Raji (cell line): ENCODE measurements around the gene NAV2.

ENCODE experiments used
- POLR2A ChIP-seq: IDR thresholded peaks from 2 replicates; pipeline ENCODE4 v1.6.1; 2011; ENCODE audit warnings: low read depth, low read length, control low read depth; ENCODE audit not compliant: insufficient read depth

Gene NAV2

GRCh38 chr11:19774329-19774728 is 61.7 kb downstream of the NAV2 start:
- no peak for TF ChIP-seq POLR2A

DNA sequence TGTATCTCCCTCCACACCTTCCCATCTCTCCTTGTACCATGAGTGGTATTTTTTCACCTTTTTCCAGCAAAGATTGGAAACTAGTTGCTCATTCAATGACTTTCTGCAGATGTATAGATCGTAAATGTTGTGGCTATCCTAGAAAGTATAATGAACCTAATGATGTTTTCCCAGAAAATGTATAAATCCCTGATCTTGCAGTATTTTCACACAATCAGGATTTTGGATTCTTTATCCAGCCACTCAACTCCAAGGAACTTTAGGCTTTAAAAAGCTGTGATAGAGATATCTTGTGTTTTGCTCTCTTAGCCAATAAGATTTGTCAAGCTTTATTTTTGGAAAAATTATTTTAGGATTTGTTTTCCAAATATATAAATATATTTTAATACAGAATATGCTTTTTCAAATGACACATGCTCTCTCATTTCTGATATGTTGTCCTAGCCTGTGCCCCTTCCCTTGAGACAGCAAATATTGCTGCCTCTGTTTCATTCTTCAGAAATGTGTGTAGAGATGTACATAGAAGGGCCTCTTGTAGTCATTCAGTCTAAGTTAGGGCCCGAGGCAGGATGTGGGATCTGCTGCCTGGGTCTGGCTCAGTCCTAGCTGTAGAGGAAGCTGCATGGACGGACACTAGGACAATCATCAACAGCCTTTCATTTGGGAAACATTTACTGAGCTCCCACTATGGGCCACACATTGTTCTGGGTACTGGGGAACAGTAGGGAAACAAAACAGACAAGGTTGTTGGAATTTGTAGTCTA is 62.4 kb downstream of the NAV2 start:
- no peak for TF ChIP-seq POLR2A

DNA sequence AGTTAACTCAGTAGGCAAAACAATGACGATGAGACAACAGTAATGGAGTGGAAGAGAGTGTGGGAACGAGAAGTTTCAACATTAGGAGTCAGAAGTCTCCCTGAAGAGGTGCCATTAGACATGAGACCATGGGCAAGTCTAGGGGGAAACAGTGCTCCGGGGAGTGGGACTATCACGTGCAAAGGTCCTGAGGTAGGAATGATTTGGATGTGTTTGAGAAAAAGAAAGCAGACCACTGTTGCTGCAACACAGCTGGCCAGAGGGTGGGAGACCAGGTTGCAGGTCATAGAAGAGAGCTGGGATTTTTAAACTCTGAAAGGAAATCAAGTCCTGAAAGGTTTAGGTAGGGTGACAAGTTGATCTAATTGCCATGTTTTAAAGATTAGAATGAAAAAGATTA is 63.0 kb downstream of the NAV2 start:
- no peak for TF ChIP-seq POLR2A

DNA sequence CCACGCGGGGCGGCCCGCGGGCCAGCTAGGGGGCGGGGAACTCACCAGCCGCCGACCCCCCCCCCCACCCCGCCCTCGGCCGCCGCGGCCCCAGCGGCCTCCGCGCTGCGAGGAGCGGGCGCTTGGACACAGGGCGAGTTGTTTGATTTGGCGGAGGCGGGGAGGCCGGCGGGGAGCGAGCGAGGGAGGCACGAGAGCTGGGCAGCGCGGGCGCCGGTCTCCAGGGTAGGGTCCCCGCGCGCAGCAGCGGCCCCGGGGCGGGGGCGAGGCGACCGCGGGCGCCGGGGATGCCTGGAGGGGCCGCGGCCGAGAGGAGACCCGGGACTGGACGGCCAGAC is 64.4 kb downstream of the NAV2 start:
- TF ChIP-seq POLR2A: no peak

DNA sequence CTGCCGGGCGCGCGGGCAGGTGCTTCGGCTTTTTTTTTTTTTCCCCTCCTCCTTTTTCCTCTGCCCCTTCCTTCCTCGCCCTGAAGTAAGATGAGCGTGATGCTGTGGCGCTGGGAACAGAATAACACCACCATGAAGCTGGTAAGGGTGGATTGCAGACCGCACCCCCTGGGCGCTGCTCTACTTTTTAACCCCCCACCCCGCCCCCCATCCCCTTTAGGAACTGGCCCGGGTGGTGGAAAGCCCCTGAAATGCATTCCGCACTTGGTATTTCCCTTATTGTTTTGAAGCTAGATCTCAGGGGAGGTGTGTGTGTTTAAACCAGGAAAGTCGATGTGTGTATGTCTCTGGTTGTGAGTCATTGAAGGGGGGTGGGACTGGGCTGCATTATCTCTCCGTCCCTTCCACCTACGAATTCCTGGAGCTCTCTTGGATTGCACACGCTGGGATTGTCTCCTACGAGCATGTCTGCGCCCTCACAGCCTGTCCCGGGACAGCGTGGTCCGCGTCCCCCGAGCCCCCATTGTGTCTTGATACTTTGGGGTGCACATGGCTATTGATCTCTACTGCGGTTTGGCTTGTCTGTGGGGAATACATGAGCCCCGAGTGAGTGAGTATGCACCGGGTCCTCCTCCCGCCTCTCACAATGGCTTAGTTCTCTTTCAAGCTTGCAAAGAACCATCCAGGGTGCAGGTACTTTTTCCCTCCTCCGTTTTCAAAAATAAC is 64.9 kb downstream of the NAV2 start:
- no peak for TF ChIP-seq POLR2A

DNA sequence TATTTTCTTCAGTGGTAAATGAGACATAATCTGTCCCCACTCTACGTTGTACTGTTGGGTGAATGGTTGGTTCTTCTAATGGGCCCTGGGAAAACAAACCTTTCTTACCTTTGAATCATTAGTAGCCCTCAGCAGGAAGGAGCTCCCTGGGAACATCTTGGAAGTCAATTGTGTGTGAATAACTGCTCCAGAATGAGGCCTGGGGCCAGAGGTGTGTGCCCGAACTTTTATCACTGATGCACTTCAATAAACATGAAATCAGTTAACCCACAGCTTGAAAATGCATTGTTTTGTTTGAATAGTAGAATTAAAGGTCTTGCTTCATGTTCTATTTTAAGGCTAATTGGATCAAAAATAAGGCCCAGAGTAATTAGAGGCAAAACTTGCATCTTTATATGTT is 67.1 kb downstream of the NAV2 start:
- TF ChIP-seq POLR2A: no peak

DNA sequence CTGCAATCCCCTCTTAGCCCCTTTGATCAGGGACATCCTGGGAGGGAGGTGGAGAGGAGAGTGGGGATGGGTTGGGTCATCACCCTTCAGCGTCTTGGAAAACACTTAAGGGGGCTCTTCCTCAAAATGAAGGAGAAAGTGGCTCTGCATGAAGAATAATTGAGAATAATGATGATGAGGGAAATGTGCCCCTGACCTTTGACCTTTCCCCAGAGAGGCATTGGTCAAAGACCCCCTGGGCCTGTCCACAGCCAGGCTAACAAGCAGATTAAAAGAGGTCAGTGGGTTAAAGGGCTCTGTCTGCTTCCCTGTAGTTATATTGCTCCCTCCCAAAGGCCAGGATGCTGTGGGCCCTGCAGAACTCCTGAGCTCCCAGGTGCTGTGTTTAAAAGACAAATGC is 68.7 kb downstream of the NAV2 start:
- no peak for TF ChIP-seq POLR2A

DNA sequence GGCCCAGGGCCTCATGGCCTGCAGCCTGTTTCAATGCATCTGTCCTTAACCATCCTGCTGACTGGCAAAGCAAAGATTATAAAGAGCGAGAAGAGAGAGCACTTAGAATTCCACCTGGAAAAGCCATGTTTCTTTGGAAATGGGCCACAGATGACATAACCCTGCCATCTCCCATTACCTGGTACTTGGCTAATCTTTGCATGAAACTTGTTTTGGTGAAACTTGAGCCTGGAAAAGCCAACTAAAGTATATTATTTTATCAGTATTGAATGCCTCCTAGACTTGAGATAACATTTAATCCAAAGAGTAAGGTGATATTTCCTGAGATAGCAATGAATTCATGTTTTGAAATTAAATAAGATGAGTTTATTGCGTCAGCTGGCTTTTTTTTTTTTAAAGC is 72.6 kb downstream of the NAV2 start:
- TF ChIP-seq POLR2A: no peak

GRCh38 chr11:19786644-19787043 is 74.0 kb downstream of the NAV2 start:
- no peak for TF ChIP-seq POLR2A

DNA sequence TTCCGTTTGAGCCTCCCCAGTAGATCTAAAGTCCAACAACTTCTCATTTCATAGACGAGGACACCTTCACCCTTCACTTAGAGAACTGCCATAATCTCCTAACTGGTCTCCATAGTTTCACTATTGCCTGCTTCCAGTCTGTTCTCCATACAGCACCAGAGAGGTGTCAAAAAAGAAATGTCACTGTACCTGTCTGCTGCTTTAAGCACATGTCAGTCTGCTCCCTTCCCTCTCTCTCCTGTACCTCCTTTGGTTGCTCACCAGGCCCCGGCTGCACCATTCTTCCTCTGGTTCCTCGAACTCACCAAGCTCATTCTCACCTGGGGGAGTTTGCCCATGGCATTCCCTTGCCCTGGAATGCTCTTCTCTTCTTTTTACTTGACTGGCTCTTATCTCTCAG is 75.8 kb downstream of the NAV2 start:
- no peak for TF ChIP-seq POLR2A

DNA sequence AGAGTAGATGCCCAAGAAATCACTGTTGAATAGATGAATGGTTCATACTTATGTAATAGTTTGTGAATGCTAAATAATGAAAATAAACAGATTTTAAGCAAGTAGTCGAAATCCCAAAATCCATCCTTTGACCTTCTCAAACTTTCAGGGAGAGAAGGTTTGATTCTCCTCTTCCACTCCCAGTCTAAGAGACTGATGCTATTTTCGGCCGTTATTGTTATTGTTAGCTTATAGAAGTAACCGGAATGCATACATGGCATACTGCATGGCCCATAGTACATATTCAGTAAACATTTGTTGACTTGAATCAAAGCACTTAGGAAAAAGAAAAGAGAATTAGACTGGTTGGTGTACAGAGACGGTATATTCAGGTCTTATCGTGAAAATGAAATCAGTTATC is 76.6 kb downstream of the NAV2 start:
- TF ChIP-seq POLR2A: no peak

DNA sequence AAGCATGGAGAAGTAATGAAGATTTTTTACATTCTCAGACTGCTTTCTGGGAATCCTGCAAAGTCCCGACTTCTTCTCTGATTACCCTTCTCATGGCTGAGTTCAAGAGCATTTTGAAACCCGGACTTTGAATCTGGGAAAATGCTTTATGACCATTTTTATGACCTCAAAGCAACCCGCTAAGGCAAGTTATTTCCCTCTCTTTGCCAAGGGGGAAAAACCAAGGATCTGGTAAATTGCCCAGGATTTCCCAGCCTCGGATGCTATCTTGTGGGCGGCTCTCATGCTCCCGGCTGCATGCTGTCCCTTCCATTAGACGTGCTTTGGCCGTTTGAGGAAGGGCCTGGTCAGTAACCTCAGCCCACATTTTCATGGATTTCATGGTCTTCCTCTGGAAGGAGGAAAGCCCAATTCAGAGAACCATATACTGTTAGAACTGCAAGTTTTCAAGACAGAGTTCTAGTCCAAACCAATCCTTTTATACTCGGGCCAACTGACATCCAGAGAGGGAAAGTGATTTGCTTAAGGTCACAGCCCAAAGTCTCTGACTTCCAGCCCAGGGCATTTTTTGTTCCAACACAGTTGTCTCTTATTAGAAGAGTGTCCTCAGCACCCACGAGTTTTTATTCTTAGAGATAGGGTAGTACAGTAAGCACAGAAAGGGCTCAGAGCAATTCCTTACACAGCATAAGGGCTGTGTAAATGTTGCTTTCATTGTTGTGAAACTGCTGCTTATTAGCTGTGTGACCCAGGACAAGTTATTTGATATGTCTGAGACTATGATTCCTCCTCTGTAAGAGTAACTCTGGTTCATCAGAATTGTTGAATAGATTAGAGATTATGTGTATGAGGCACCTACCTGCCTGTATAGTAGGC is 77.4 kb downstream of the NAV2 start:
- TF ChIP-seq POLR2A: no peak

DNA sequence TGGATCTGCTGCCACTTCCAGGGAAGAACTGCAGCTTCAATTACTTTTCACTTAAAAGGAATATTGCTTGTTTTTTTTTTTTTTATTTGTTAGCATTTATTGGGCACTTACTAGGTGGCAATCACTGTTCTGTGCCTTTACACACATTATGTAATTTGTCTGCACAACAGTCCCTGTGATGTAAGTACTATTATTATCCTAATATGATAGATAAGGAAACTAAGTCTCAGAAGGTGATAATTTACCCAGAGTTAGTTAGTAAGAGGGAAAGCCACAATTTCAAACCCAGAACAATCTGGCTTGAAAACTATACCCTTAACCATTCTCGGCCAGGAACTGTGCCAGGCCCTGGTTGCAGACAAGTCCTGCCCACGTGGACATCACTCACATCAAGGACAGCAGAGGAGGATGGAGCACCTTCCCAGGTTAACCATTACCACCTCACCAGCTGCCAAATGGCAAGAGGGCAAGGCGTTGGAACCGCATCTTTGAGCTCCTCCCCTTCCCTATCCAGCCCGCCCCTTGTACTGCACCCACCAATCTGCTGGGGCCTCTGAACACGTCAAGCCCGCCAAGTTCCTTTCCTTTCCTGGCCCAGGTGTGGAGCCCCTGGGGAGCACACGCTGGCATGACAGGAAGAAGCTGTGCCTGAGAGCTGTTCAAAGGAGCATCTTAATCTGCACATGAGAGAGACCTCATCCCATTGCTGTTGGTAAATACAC is 78.4 kb downstream of the NAV2 start:
- no peak for TF ChIP-seq POLR2A

GRCh38 chr11:19792510-19792909 is 79.9 kb downstream of the NAV2 start:
- TF ChIP-seq POLR2A: no peak

DNA sequence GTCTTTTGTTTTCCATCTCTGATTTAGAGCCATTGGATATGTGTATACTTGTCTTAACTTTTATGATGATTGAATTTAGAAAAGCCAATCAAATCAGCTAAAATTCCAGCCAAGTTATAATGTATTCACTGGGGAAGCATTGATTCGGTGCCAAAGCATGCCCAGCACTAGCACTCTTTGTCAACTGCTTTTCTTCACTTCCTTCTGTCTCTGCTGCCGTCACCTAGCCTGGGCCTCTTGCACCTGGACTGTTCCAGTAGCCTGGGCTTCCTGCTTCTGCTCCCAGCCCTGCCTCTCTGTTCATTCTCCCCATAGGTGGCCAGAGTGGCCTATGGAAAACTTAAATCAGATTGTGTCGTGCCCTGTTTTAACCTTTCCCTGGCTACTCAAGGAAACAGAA is 80.7 kb downstream of the NAV2 start:
- TF ChIP-seq POLR2A: no peak
